H1 (cell line): ENCODE measurements around the gene EZH2. TPM values are rescaled to one million over a fixed set of nuclear protein-coding genes. Genes with fewer than 3 reads are reported as not detected.

ENCODE experiments used
- CTCF ChIA-PET: fragments of 300-600 bp; sonication (Branson Sonifier 250); formaldehyde crosslinking; loops from one replicate; lab custom pipeline; 2021; ENCODE audit not compliant: partially characterized antibody; lab: Charles Lee
- POLR2A ChIA-PET: fragments of 300-600 bp; sonication (Branson Sonifier 250); formaldehyde crosslinking; loops from one replicate; lab custom pipeline; 2021; ENCODE audit warnings: inconsistent platforms; ENCODE audit not compliant: partially characterized antibody; lab: Charles Lee
- DNase-seq, 2 experiments: peaks; one replicate each; pipeline versions ENCODE4 v3.0.0 to v3.0.0-alpha.2; 2010 to 2022; ENCODE audit warnings: low spot score in 2 of 2, low read depth in 1 of 2, mixed read lengths in 1 of 2
- FAIRE-seq: peaks from 2 replicates; lab custom pipeline; 2011; peaks lifted over from hg19 to GRCh38; lab: Jason Lieb, UNC
- H2AFZ ChIP-seq: 2 replicates; pipeline ENCODE4 v1.8.1; 2012; ENCODE audit warnings: low read length, inconsistent platforms
- H2AK5ac ChIP-seq: 2 replicates; pipeline ENCODE4 v1.6.1; 2013; ENCODE audit warnings: low read depth, low read length
- H2BK120ac ChIP-seq: replicated peaks from 2 replicates; pipeline ENCODE3; 2013; ENCODE audit warnings: low read depth, low read length, inconsistent platforms
- H2BK12ac ChIP-seq: 2 replicates; pipeline ENCODE4 v1.6.1; 2013; ENCODE audit warnings: low read depth, low read length
- H2BK15ac ChIP-seq: 2 replicates; pipeline ENCODE4 v1.6.1; 2013; ENCODE audit warnings: low read length
- H2BK20ac ChIP-seq: 2 replicates; pipeline ENCODE4 v1.6.1; 2013; ENCODE audit warnings: low read length
- H2BK5ac ChIP-seq: 2 replicates; pipeline ENCODE4 v1.6.1; 2013; ENCODE audit warnings: low read depth, low read length
- H3K14ac ChIP-seq: 2 replicates; pipeline ENCODE4 v1.6.1; 2013; ENCODE audit warnings: inconsistent platforms; ENCODE audit not compliant: insufficient read length
- H3K18ac ChIP-seq: 2 replicates; pipeline ENCODE4 v1.6.1; 2013; ENCODE audit warnings: low read length; ENCODE audit errors: extremely low read depth
- H3K23ac ChIP-seq: 2 replicates; pipeline ENCODE4 v1.6.1; 2013; ENCODE audit warnings: inconsistent platforms; ENCODE audit not compliant: insufficient read length
- H3K23me2 ChIP-seq: 2 replicates; pipeline ENCODE4 v1.6.1; 2013; ENCODE audit warnings: low read depth, low read length
- H3K27ac ChIP-seq: 2 replicates; pipeline ENCODE4 v1.6.1; 2011; ENCODE audit warnings: low read depth, low read length, inconsistent platforms
- H3K27me3 ChIP-seq, 4 experiments: replicated peaks in 1 of 4; 1 replicate in 1 of 4; 2 replicates in 3 of 4; pipeline versions ENCODE4 v1.6.1 to v1.8.1; 2011 to 2013; ENCODE audit warnings: low read length in 3 of 4, mild to moderate bottlenecking in 3 of 4, inconsistent platforms in 2 of 4, mixed read lengths in 2 of 4, moderate library complexity in 1 of 4; ENCODE audit not compliant: control insufficient read depth in 3 of 4, insufficient read depth in 3 of 4; ENCODE audit errors: extremely low read depth in 1 of 4
- H3K36me3 ChIP-seq, 4 experiments: 2 replicates each; pipeline versions ENCODE4 v1.6.1 to v1.8.1; 2011 to 2013; ENCODE audit warnings: mild to moderate bottlenecking in 4 of 4, low read length in 3 of 4, moderate library complexity in 2 of 4, control low read depth in 1 of 4, inconsistent platforms in 1 of 4; ENCODE audit not compliant: insufficient read depth in 4 of 4, control insufficient read depth in 2 of 4
- H3K4ac ChIP-seq: replicated peaks from 2 replicates; pipeline ENCODE3; 2013; ENCODE audit warnings: low read length, low read depth, mixed read lengths, inconsistent platforms; ENCODE audit not compliant: insufficient read length
- H3K4me1 ChIP-seq, 4 experiments: replicated peaks in 1 of 4; 1 replicate in 1 of 4; 2 replicates in 3 of 4; pipeline versions ENCODE4 v1.6.1 to v1.8.1; 2011 to 2013; ENCODE audit warnings: low read length in 3 of 4, inconsistent platforms in 2 of 4, mixed read lengths in 1 of 4; ENCODE audit not compliant: insufficient read depth in 4 of 4, control insufficient read depth in 3 of 4
- H3K4me2 ChIP-seq, 2 experiments: 2 replicates each; pipeline versions ENCODE4 v1.6.1 to v1.8.1; 2011 to 2013; ENCODE audit warnings: low read depth in 2 of 2, low read length in 2 of 2, control low read depth in 1 of 2, inconsistent platforms in 1 of 2, mild to moderate bottlenecking in 1 of 2; ENCODE audit not compliant: insufficient read depth in 1 of 2
- H3K4me3 ChIP-seq, 4 experiments: fragments of 200-600, 300-600 bp in 1 of 4; sonication (generic), shearing (Covaris generic), sonication (Bioruptor Twin) in 1 of 4; 2 replicates each; pipeline versions ENCODE4 v1.5.1 to v1.8.1; 2011 to 2016; ENCODE audit warnings: low read length in 4 of 4, low read depth in 3 of 4, control low read depth in 2 of 4, inconsistent platforms in 2 of 4, mild to moderate bottlenecking in 2 of 4, mixed read lengths in 1 of 4, moderate library complexity in 1 of 4; ENCODE audit not compliant: insufficient read depth in 2 of 4; ENCODE audit errors: extremely low read depth in 1 of 4
- H3K56ac ChIP-seq: replicated peaks from 2 replicates; pipeline ENCODE3; 2013; ENCODE audit warnings: low read depth, mild to moderate bottlenecking, mixed read lengths, low read length, inconsistent platforms; ENCODE audit not compliant: insufficient read length
- H3K79me1 ChIP-seq: 2 replicates; pipeline ENCODE4 v1.6.1; 2013; ENCODE audit warnings: low read depth, low read length, control low read depth
- H3K79me2 ChIP-seq, 2 experiments: 2 replicates each; pipeline versions ENCODE4 v1.6.1 to v1.8.1; 2012 to 2013; ENCODE audit warnings: low read length in 2 of 2, mild to moderate bottlenecking in 2 of 2, inconsistent platforms in 1 of 2; ENCODE audit not compliant: insufficient read depth in 2 of 2, control insufficient read depth in 1 of 2
- H3K9ac ChIP-seq, 4 experiments: replicated peaks in 1 of 4; 1 replicate in 1 of 4; 2 replicates in 3 of 4; pipeline versions ENCODE4 v1.6.1 to v1.8.1; 2011 to 2013; ENCODE audit warnings: low read depth in 3 of 4, low read length in 3 of 4, control low read depth in 2 of 4, mild to moderate bottlenecking in 2 of 4, moderate library complexity in 2 of 4, inconsistent platforms in 1 of 4; ENCODE audit errors: extremely low read depth in 1 of 4
- H3K9me3 ChIP-seq, 2 experiments: 2 replicates each; pipeline versions ENCODE4 v1.6.1 to v1.8.1; 2012 to 2013; ENCODE audit warnings: mild to moderate bottlenecking in 2 of 2, moderate library complexity in 2 of 2, control low read depth in 1 of 2, inconsistent platforms in 1 of 2, low read depth in 1 of 2, low read length in 1 of 2, mixed read lengths in 1 of 2; ENCODE audit not compliant: insufficient read depth in 2 of 2
- H4K20me1 ChIP-seq, 2 experiments: replicated peaks in 1 of 2; 2 replicates each; pipeline versions ENCODE3 to v1.8.1; 2011 to 2013; ENCODE audit warnings: inconsistent platforms in 2 of 2, low read length in 2 of 2, mild to moderate bottlenecking in 1 of 2; ENCODE audit not compliant: insufficient read depth in 2 of 2, control insufficient read depth in 1 of 2
- H4K5ac ChIP-seq: 2 replicates; pipeline ENCODE4 v1.6.1; 2013; ENCODE audit warnings: low read length, low read depth, mixed read lengths, inconsistent platforms; ENCODE audit not compliant: insufficient read length
- H4K8ac ChIP-seq: 2 replicates; pipeline ENCODE4 v1.8.0; 2013; ENCODE audit warnings: mild to moderate bottlenecking, moderate library complexity, low read length, inconsistent platforms; ENCODE audit not compliant: insufficient read depth; ENCODE audit errors: extremely low read depth
- H4K91ac ChIP-seq: replicated peaks from 2 replicates; pipeline ENCODE3; 2013; ENCODE audit warnings: low read length, mixed read lengths, inconsistent platforms; ENCODE audit not compliant: insufficient read length
- KDM4A ChIP-seq: IDR thresholded peaks from one replicate; pipeline ENCODE4 v1.7.1; 2012; ENCODE audit warnings: low read depth, mild to moderate bottlenecking, moderate library complexity, low read length, inconsistent platforms; ENCODE audit not compliant: severe bottlenecking
- WGBS, 2 experiments: shearing (Covaris generic) in 1 of 2; methylation state at CpG; one replicate each; pipeline versions ENCODE4 v1.1.6 to v1.1.7; 2013 to 2015; ENCODE audit warnings: low lambda C conversion rate in 2 of 2, mixed read lengths in 2 of 2, inconsistent platforms in 1 of 2, low coverage in 1 of 2, missing lambda C conversion rate in 1 of 2; ENCODE audit not compliant: insufficient replicate concordance in 2 of 2, insufficient coverage in 1 of 2, insufficient read length in 1 of 2; ENCODE audit errors: extremely low coverage in 1 of 2, missing lambda C conversion rate in 1 of 2; 5-methylcytosine and 5-hydroxymethylcytosine counted together
- polyA plus RNA-seq, 7 experiments: library from polyadenylated mRNA; depleted of rRNA in 3 of 7; stranded (reverse) in 5 of 7; unstranded in 2 of 7; fragments of >200 nt in 5 of 7; fragments of 200-250 nt in 2 of 7; gene quantifications; 1 replicate in 5 of 7; 2 replicates in 1 of 7; 4 replicates in 1 of 7; pipeline versions ENCODE4 v1.2.1 to v1.2.3, GENCODE V29; 2011 to 2013; ENCODE audit warnings: missing spikeins in 2 of 7, mixed read lengths in 2 of 7
- total RNA-seq: library from RNA; stranded (reverse); fragmentation: NEBNext Ultra II Directional; extraction: Animal tissue kit (Norgen Biotek cat#: 25700); gene quantifications from 2 replicates; pipeline ENCODE4 v1.2.1, GENCODE V29; 2021

The EZH2 gene
- total and polyA plus RNA-seq, 2 of the 8 experiments (the other 6 are each of a cell fraction or from before 2014, with no cell fraction given) = 28.9 to 49.0 TPM

DNA sequence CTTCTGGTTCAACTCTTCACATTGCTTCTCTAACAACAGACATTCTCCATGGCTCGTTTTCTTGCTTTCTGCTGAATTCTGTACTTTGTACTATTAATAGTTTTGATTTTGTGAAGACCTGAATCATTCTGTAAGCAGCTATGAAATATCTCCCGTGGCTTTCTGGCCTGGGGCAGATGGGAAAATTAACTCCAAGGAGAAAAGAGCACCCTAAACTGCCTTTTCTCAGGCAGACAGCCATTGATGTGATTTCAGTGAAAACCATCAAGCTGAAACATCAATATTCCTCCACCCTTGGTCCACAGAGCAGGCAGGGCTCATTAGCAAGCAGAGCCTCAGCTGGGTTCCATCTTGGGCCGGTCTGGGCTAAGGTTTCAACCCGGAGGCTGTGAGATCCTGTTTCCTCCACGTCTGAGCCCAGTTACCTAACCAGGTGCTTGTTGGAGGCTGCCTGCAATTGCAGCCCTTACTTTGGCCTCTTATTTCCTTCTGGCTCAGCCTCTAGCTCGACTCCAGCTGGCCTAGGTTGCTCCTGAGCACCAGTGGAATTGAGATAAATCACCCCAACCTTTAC, 21.1 kb upstream of the EZH2 start:
- Histone ChIP-seq H3K56ac (no peak overlapping the region), H3K23ac (no peak overlapping the region), H3K4me3 (no peak overlapping the region), H4K5ac (no peak overlapping the region), H3K79me1 (no peaks in the 10 kb centered on the region; the same call in 1 of the 2 replicates), H2BK5ac (no peak overlapping the region; the same call in 1 of the 2 replicates), H2AK5ac (no peak overlapping the region), H3K4me1 (peaks cover 0 to 8% (median 3%) of the 10 kb centered on the region in 4 experiments; a peak in 4 of 7 replicates), H3K14ac (no peak overlapping the region), H2AFZ (peak overlapping the region; percentile 79), H3K27ac (no peak overlapping the region), H4K91ac (no peak overlapping the region), H4K20me1 (no peaks in the 10 kb centered on the region), H3K18ac (no peak overlapping the region), H3K27me3 (no peaks in the 10 kb centered on the region), H2BK120ac (no peak overlapping the region), H2BK12ac (no peak overlapping the region; the same call in 1 of the 2 replicates), H3K9me3 (no peaks in the 10 kb centered on the region), H3K79me2 (no peaks in the 10 kb centered on the region), H4K8ac (no peak overlapping the region), H3K4ac (no peak overlapping the region), H2BK20ac (no peak overlapping the region), H3K4me2 (no peak overlapping the region), H3K36me3 (no peaks in the 10 kb centered on the region), H2BK15ac (no peak overlapping the region), H3K9ac (no peak overlapping the region), H3K23me2 (no peaks in the 10 kb centered on the region)
- 57% methylated on average over 6 of the region's 6 CpGs; no CpG with 5 or more reads in 1 of the 2 experiments for WGBS, 2 experiments
- ChIA-PET CTCF (interaction anchor here (0.7 to 2.5 kb wide), 4 partner anchors 15 to 73 kb away, joined by 3 to 9 read pairs (median 4); no protein-coding TSS in a partner anchor), POLR2A (interaction anchor here (0.7 to 1.0 kb wide), 2 partner anchors 9 to 22 kb away, joined by 3 read pairs; no protein-coding TSS in a partner anchor)
- no peak for FAIRE-seq
- no peak for TF ChIP-seq KDM4A
- peak in 1 of 2 experiments; percentile 50 for DNase-seq
